HT1080 (cell line): ENCODE results near the gene ZNF28. TPM values are rescaled to one million over a fixed set of nuclear protein-coding genes. Genes with fewer than 3 reads are reported as not detected.
"Not testable (repeated sequence)": the region's sequence is repeated elsewhere in the genome, so short reads cannot be mapped to it uniquely, and the experiment has no call there.

Source experiments
- DNase-seq: peaks from one replicate; pipeline ENCODE4 v3.0.0-alpha.2; 2015; ENCODE audit warnings: low read depth
- total RNA-seq: library from RNA; depleted of rRNA; stranded (reverse); fragments of >200 nt; shearing (Covaris generic); gene quantifications from 2 replicates; pipeline ENCODE4 v1.2.3, GENCODE V29; 2014; rRNA removed

The ZNF28 gene
- total RNA-seq, 1 experiment from 2014 or later: 4.0 TPM

DNA sequence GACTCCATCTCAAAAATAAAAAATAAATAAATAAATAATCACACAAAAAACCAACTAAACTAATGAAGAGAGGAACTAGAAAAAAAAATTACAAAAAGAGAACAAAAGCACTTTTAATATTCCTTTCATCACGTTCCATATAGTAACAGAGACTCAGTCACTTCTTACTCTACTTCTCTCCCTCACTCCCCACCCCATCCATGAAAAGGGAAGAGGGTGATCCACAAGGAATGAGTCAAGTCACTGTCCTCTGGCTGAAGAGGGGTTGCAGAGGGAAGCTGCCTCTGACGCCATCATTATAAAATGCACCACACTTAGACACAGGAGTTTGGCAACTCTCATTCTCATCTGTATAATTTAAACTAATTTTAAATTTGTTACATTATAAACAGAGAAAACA lies 38.6 kb downstream of the ZNF28 start:
- DNase-seq: not testable (repeated sequence)

GRCh38 chr19:52778811-52779210 lies 42.6 kb downstream of the ZNF28 start:
- no peak for DNase-seq

DNA sequence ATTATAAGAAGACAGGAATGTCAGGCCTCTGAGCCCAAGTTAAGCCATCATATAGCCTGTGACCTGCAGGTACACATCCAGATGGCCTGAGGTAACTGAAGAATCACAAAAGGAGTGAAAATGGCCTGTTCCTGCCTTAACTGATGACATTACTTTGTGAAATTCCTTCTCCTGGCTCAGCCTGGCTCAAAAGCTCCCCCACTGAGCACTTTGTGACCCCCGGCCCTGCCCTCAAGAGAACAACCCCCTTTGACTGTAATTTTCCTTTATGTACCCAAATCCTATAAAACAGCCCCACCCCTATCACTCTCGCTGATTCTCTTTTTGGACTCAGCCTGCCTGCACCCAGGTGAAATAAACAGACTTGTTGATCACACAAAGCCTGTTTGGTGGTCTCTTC lies 65.0 kb downstream of the ZNF28 start:
- not testable (repeated sequence) for DNase-seq

GRCh38 chr19:52749780-52750179 lies 71.7 kb downstream of the ZNF28 start:
- DNase-seq: no peak

DNA sequence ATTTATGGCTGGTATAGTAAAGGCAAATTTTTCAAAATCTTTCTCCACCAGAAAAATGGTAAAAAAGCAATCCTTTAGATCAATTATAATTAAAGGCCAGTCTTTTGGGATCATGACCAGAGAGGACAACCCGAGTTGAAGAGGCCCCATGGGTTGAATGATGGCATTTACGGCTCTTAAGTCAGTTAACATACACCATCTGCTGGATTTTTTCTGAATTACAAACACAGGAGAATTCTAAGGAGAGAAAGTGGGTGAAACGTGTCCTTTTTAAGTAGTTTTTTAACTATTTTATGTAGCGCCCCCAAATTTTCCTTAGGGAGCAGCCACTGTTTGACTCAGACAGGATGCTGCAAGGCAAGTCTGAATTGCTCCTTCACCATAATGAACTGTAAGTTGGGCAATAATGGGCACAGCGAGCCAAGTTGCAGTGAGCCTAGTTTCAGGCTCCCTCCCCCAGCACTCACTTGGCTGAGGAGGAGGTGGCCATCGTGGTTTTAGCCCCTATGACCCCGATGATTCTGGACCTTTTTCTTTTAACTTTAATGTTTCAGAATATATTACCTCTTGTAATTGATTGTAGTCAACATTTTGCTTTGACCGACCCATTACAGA lies 73.0 kb downstream of the ZNF28 start:
- DNase-seq: no peak

Other genes with a start within 250 kb of the ZNF28 start
- gene ZNF83, start 183.3 kb downstream of the ZNF28 start, total RNA-seq: 15.7 and 22.4 TPM in 2 replicates
- gene ZNF611, start 86.6 kb downstream of the ZNF28 start, total RNA-seq: 3.6 and 4.0 TPM in 2 replicates
- gene ZNF600, start 34.8 kb downstream of the ZNF28 start, total RNA-seq: 0.17 and 0.50 TPM in 2 replicates
- gene ZNF468, start 36.0 kb upstream of the ZNF28 start, total RNA-seq: 4.5 and 9.3 TPM in 2 replicates
- gene ZNF320, start 76.0 kb upstream of the ZNF28 start, total RNA-seq: 0.90 and 1.1 TPM in 2 replicates
- gene ZNF888, start 101.8 kb upstream of the ZNF28 start, total RNA-seq: 0.03 TPM in 1 of 2 replicates, not detected in the other
- gene ZNF816, start 141.2 kb upstream of the ZNF28 start, total RNA-seq: not detected in 2 replicates
- gene ERVV-1, start 192.3 kb upstream of the ZNF28 start, total RNA-seq: not detected in 2 replicates
- not detected in 2 replicates for gene ERVV-2, start 223.1 kb upstream of the ZNF28 start, total RNA-seq